DLD1 (cell line): ENCODE data around the gene POC1A.

Source experiments
- in situ Hi-C: cut with HindIII; loops from 2 replicates; pipeline ENCODE4 v1.10.0; 2017; ENCODE audit warnings: low sequenced_read_pairs

The POC1A gene

DNA sequence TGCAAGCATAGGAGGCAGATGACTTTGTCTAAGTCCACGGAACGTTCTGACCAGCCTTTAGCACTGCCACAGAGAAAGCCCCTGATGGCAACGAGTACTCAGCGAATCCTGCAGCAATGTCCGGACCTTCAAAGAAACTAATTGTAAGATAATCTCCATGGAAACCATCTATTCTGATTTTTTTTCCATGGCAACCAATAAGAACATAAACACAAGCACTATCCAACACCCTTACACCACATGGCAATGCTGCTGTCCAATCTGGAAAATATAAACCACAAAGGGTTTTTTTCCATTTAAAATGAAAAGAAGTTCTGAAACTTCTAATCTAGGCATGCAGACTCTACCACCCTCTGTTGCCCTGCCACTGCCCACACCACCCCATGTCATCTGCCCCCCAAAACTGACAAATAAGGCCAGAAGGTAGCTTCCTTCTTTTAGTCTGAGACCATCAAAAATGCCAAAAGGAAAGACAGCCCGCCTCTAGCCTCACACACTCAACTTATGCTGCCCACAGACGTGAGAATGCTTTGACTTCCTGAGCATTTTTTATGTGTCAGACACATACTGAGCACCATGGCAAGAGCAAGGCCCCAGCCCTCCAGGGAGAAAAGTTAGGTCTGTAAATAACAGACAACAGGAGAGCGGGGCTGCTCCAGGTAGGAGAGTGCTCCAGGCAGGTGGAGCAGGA, 44.5 kb downstream of the POC1A start:
- in situ Hi-C loops, result loop anchor here (10.0 kb wide), 1 partner anchor 115 kb away; the partner anchor contains the start of gene RPL29

GRCh38 chr3:52108302-52109232, 45.7 kb downstream of the POC1A start:
- in situ Hi-C loops, result loop anchor here (10.0 kb wide), 1 partner anchor 114 kb away; the partner anchor contains the start of gene RPL29

DNA sequence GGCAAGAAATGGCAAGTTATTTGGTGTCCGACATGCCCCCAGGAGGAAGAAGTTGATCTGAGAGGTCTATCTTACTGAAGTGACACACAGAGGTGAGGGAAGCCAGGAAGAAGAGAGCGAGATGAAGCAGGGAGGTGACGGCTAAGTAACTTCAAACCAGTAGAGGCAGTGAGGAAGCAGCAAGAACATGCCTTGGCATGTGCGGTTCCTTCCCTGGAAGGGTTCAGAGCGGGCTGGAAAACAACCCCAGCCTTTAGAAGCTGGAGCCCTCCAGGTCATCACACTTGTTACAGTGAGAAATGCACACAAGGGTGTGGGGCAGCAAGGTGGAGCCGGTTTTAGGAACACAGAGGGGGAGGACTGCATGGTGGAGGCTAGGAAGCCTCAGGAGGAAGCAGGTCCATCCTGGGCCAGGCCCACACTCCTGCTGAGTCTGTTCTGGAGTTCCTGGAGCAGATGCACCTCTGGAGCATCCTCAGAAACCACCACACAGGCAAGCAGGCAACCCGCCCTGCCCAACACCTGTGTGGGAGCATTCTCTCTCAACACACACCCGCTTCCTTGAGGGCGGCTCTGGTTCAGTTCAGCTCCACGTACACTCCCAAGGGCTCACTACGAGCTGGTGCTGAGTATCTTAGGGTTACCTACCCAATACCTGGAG, 47.1 kb downstream of the POC1A start:
- in situ Hi-C loops, result loop anchor here (10.0 kb wide), 1 partner anchor 112 kb away; the partner anchor contains the start of gene RPL29

DNA sequence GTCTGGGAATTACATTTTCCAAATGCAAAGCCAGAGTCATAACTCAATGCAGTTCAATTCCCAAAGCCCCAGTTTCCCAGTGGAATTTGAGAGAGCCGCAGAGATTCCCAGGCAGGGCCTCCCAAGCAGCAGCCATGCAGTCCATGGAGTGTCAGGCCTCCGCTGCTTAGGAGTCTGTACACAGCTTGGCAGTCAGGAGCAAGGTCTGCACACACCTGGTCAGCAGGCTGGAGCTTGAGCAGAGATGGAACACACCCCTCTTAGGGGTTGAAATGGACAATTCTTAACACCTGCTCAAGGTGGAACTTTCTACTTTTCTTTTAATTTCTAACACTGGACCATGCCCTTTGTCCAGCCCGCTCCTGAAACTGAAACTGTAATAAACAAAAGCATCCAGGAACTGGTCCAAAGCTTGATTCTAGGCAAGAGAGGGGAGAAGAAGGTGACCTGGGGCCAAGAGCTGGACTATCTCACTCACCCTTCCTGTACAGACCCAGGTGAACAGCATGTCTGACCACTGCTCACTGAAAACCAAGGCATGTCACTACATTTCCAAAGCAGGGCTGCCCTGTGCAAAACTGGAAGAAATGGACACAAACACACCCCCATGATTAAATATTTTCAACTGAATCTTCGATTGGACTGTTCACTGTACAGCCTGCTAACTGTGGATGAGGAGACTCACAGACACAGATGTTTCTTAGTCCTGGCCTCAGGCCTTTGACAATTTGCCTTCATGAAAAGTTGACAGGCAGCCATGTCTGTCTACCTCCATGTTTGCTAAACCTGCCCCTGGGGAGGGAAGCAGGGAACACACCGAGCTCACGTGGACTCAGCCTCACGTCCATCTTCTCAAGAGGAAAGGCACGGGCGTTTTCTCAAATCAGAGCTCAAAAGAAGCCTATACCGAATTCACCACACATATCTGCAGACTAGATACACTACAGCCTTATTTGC, 49.3 kb downstream of the POC1A start:
- in situ Hi-C loops, result loop anchor here (10.0 kb wide), 1 partner anchor 110 kb away; the partner anchor contains the start of gene RPL29

GRCh38 chr3:52102934-52103333, 51.3 kb downstream of the POC1A start:
- in situ Hi-C loops, result loop anchor here (10.0 kb wide), 1 partner anchor 108 kb away; the partner anchor contains the start of gene RPL29

DNA sequence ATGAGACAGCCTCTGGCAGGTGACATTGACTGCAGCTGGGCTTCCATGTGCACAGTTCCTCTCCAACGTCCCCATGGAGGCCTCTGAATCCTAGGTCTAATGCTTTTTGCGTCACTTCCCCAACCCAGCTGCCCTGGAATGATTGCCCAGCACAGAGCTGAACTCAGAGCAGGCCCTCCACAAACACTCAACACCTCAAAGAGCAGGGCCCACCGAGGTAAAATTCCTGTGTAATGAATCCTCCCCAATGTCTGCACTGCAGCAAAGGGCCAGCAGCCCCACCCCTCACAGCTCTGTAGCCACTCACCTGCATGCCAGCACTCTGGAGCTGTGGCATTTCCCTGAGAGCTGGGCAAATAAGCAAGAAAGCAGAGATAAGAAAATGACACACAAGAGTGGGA, 55.2 kb downstream of the POC1A start:
- in situ Hi-C loops, result no loop called here

GRCh38 chr3:52097851-52098507, 56.2 kb downstream of the POC1A start:
- in situ Hi-C loops, result no loop called here

DNA sequence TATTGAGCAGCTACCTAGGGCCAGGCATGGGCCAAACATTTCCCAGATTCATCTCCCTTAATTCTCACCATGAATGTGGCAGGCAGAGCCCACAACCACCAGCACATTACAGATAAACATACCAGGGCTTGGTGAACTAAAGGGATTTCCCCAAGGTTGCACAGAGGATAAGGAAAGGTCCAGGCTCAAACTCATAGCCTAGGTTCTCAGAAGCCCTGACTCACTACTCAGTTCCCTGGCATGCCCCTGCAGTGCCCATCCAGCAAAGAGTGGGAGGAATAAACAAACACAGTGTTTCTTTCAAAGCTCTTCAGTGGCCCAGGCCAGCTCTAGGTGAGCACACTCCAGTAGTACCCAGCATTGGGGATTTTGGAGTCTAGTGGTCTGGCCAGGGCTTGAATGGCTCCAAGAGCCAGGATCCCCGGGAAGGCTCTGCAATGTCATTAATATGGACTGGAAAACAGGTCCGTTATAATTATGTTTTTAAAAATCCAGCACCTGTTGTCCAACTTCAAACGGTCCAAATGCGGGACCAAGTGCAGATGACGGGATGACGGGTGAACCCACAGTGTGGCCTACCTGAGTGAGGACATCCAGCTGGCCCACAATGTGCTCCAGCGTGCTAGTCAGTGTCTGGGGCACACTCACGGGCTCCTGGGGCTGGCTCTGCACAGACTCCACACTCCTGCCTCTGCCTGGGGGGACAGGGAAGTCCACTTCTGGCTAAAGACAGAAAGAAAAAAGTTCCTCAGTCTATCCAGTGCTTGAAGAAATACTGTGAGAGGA, 58.0 kb downstream of the POC1A start:
- in situ Hi-C loops, result no loop called here

DNA sequence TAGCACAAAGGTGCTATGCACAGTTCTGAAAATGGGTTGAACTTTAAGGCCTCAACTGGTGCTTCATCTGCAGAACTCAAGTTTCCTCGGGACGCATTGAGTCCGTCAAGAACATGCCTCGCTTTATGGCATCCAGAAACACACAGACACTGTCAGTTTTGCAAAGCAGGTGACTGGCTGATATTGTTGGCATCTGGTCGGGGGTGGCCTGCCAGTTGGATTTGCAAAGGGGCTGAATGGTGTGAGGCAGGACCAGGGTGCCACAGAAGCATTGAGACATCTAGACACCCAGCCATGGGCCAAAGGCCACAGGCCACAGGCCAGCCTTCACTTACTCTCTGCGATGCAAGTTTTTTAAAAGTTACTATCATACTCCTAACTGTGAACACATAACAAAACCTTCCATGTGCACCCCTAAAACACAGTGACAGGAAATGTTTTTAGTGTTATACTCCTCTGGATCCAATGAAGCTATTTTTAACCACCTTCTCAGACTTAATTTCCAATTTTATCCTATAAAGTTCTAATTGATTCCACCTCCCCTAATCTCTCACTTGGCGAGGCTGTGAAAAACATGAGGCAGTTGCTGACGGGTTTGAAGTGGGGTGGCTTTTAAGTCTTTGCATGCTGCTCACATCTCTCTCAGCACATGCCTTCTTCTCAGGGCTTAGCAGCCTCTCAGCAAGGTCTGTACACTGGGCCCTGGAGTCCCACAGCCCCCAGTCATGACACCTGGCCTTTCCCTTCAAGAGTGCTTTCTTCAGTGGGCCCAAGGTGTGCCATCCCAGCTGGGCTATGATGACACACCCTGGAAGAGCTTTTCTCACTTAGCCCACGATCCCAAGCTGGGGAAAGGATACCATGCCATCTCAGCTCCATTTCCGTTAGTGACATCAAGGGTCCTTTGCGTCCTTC, 59.4 kb downstream of the POC1A start:
- in situ Hi-C loops, result loop anchor here (5.0 kb wide), 1 partner anchor 87 kb away; no protein-coding TSS in a partner anchor

DNA sequence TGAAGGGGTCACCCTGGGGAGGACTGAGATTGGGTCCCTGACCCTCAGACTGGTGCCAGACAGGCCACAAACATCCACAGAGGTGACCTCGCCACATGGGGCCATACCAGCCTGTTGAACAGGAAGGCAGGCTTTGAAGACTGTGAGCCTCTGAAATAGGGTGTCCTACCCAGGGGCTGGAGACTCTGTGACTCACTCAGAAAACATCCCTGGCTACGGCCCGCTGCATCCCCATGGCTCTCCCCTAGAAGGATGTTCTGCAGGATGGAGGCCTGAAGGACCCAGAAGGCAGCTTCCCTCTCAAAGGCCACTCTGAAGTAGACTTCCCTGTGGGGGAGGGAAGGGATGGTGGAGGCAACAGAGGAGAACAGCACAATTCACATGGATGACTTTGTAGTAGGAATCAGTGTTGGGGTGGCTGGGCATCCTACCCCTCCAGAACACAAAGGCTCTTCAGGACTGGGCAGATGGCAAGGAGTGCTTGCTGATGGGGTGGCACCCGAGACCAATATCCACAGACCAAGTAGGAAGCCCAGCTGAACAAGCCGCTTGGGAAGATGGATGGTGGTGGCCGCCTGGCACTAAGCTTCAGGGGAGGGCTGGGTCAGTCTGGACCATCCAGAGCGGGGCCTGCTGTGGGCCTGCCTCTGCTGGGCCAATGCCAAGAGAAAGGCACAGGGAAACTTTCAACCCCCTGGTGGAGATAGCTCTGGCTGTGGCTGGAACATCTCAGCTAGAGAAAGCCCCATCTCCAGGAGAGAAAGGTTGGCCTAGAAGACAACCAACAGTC, 60.3 kb downstream of the POC1A start:
- in situ Hi-C loops, result loop anchor here (5.0 kb wide), 1 partner anchor 88 kb away; no protein-coding TSS in a partner anchor

DNA sequence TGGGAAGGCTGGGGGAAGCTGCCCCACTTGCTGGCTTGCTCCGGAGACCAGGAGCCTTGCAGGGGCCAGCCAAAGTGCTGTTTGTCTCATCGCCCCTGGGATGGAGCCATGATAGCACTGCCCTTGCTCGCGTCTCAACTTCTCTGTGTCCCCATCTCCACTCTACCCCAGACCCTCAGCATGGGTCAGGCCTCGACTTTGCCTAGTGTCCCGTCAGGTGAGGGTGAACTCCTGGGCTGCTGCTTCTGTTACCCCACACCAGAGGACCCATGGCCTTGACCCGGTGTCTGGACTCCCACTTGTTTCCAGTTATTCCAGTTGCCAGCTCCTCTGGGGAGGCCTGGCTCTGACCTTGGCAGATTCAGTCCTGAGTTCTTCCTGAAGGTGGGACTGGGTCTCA, 61.3 kb downstream of the POC1A start:
- in situ Hi-C loops, result loop anchor here (5.0 kb wide), 1 partner anchor 89 kb away; no protein-coding TSS in a partner anchor

GRCh38 chr3:52092271-52092660, 62.0 kb downstream of the POC1A start:
- in situ Hi-C loops, result loop anchor here (5.0 kb wide), 1 partner anchor 90 kb away; no protein-coding TSS in a partner anchor

- in situ Hi-C loops, result loop anchor here (5.0 kb wide), 1 partner anchor 91 kb away; no protein-coding TSS in a partner anchor
Measured at GRCh38 chr3:52091586-52092270, 62.5 kb downstream of the POC1A start.

DNA sequence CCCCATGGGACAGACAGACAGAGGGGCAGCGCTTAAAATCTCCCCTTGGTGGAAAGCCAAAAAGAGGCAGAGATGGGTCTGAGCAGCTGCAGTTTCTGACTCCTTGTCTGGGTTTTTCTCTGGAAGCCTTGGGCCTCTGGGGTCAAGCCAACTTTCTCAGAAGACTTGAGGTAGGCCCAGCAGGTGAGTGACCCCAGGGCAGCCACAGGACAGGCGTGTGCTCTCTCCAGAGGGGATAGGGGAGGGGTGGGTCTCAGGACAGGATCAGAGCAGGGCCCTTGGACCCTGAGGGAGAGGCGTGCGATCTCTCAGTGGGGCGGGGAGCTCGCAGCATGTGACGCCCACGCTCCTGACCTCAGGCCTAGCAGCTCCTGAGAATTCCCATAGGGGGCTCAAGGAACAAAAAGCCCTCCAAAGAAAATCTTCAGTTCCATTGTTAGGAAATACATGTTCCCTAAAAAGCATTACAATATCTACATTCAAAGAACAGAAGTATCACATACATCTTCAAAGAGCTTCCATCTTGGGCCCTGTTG, 63.2 kb downstream of the POC1A start:
- in situ Hi-C loops, result loop anchor here (5.0 kb wide), 1 partner anchor 91 kb away; no protein-coding TSS in a partner anchor

- in situ Hi-C loops, result loop anchor here (5.0 kb wide), 1 partner anchor 92 kb away; no protein-coding TSS in a partner anchor
Measured at GRCh38 chr3:52090131-52090932, 63.9 kb downstream of the POC1A start.
